T47D (cell line): ENCODE results near the gene TMEM198.

ENCODE experiments used
- DNase-seq, 2 experiments: peaks; one replicate each; pipeline versions ENCODE4 v3.0.0 to v3.0.0-alpha.2; 2011 to 2012; ENCODE audit warnings: low read depth in 1 of 2, low spot score in 1 of 2
- JUND ChIP-seq: IDR thresholded peaks from 2 replicates; pipeline ENCODE4 v1.6.1; 2012; ENCODE audit warnings: low read depth
- in situ Hi-C: cut with HindIII; loops from 2 replicates; pipeline ENCODE4 v1.10.0; 2016; ENCODE audit warnings: low sequenced_read_pairs, low pct_unique_long_range_greater_than_20kb

TMEM198 gene

DNA sequence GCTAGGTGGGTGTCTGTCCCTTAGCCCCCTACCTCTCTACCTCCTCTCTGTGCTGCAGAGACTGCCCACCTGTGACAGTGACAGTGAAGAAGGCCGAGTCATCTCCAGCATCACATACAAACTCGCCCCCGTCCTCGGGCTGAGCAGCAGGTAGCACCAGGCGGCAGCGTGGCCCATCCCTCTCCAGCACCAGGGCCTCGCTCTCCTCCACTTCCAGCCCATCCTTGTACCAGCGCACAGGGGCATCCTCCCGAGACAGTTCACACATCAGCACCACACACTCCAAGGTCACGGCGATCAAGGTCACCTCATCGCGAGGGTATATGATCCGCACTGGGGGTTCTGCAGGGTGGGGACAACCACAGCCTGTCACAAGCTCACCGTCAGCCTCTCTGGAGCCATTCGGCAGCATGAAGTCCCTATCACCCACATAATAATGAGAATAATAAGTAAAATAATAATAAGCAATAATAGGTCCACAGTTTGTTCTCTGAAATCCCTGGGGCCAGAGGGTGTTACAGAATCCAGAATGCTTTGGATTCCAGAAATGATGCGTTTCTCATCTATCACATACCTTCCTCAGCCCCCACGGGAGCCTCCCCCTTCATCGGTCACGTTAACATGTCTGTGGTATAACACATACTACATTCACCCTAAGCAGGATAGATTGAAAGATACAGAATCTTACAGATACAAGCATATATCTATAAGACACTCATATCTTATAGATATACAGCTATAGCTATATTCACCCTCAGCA is 15.5 kb downstream of the TMEM198 start:
- no peak for TF ChIP-seq JUND
- no peak for DNase-seq
- in situ Hi-C loops = no loop called here

DNA sequence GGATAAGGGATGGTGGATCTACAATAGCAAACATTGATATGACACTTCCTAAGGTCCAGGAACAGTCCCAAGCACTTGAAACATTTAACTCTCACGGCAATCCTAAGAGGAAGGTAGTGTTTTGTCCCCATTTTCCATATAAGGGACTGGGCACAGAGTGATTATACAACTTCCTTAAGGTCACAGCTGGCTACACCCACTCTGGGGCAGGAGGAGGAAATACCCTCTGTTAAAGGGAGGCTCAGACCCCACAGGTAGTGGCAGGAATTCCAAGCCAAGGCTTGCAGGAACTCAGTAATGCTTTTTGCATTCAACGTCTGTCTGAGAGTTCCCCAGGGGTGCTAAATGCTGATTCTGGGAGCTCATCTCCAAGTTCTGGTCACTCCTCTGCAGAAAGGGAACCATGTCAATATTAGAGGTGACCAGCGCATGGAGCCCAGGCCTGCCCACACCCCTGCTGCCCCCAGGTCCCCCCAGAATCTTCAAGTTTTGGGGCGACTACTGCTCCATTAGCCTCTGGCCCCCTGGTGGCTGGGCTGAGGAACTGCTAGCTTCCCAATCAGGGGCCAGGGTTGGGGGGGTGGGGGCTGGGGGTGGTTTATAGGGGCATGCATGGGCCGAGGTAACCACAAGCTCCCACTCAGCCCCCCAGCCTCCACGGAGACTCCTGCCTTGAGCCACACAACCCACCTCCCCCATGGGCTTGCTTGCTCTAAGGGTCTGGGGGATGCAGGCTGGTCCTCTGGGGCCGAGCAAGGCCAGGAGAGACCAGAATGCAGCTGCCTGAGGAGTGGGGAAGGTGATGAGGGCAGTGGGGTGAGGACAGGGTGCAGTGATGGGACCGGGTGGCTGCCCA is 16.4 kb downstream of the TMEM198 start:
- no peak for DNase-seq
- no peak for TF ChIP-seq JUND
- in situ Hi-C loops = no loop called here

DNA sequence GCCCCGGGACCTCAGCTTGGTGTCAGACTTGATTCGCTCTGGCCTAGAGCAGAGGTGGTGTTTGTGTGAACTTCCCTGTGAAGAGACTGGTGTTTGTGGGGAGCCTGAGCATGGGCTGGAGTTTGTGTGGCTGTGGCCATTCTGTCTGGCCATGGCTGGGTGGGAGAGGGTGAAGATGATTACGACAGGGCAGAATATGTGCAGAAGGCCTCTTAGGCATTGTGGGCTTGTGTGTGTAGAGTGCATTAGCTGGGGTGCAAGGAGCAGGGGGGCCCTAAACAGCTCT is 17.0 kb downstream of the TMEM198 start:
- no peak for DNase-seq
- no peak for TF ChIP-seq JUND
- in situ Hi-C loops = no loop called here

DNA sequence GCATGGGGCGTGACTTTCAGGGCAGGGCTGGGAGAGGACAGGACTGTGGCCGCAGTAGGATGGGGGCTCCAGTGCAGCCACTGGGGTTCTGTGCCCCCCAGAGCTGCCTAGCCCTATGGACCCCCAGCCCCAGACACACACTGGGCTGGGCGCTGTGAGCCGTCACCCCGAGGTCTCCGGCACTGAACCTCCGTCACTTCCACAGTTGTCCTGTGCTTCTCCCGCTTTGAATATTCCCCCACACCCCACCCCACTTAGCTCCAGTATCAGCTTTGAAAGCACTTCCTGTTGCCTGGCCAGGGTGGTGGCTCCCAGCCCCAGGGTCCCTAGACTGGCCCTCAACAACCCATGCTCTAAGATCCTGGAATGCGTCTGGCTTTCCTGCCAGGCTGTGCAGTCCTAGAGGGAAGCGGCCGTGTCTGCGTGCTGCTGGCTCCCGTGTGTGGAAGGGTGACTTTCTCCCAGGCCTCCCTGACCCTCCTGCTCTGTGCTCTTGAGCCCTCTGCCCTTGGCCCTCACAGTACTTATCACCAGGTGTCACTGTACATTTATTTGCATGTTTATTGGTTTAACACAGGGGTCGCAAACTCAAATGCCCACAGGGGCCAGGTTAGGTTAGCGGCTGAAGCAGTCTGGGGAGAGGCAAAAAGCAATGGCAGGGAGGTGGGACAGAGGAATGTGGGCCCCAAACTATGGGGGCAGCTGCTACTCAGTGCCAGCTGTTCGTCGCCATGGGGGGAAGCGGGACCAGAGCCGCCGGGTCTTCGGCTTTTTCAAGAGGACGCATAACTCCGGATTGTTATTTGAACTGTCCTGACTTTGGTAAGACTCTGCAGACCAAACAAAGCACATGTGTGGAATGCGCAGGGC is 17.6 kb downstream of the TMEM198 start:
- no peak for TF ChIP-seq JUND
- in situ Hi-C loops = no loop called here
- DNase-seq = no peak

DNA sequence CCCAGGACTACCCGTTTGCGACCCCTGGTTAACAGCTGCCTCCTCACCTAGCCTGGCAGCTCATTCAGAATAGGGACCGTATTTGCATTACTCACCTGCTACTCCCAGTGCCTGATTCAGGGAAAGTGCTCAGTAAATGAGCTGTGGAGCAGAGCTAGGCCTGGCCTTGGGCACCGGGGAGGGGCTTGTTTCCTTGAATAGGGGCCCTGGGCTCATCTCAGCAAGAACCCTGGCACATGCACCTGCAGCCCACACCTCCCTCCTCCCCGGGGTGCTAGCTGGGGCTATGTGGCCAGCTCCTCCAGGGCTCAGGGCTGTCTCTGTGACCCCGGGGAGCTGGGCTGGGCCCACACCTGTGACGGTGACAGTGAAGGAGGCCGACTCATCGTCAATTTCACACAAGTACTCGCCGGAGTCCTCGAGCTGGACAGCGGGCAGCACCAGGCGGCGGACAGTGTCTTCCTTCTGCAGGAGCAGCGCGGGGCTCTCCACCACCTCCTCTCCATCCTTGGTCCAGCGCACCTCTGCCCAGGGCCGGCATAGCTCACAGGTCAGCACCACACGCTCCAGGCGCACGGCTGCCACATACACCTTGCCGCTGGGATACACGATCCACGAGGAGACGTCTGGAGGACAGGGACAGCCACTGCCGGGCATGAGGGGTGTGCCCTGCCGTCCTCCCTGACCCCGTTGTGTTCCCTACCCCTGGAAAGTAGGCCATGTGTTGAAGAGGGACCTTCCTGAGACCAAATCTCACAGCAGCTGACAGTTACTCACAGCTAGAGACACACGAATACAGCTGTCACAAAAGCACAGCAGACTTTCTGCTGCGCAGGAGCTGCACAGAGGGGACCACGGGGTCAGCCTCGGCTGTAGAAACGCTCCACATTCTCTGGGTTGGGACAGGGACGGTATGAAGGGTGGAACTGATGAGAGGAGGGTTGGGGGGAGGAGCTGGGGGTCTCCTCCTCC is 18.5 kb downstream of the TMEM198 start:
- DNase-seq = no peak
- no peak for TF ChIP-seq JUND
- in situ Hi-C loops = no loop called here

DNA sequence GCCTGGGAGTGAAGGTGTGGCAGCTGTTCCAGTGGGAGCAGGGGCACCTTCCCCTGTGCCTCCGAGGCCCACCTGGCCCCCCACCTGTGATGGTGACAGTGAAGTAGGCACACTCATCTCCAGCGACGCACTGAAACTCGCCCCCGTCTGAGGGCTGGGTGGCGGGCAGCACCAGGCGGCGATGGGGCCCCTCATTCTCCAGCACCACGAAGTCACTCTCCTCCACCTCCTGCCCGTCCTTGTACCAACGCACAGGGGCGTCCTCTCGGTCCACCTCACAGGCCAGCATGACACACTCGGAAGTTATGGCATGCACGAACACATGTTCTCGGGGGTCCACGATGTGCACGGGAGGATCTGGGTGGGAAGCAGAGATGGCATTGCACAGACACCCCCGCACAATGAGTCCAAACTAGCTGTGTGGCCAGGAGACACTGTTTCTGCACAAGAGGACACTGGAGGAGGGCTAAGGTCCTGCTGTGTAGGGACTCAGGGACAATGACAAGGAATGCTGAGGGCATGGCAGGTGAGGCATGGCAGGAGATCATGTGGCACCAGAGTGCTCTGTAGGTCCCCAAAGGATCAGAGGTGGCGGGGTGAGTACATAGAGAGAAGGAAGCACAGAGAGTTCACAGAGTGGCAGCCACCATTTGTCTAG is 19.6 kb downstream of the TMEM198 start:
- no peak for TF ChIP-seq JUND
- in situ Hi-C loops = no loop called here
- no peak for DNase-seq

DNA sequence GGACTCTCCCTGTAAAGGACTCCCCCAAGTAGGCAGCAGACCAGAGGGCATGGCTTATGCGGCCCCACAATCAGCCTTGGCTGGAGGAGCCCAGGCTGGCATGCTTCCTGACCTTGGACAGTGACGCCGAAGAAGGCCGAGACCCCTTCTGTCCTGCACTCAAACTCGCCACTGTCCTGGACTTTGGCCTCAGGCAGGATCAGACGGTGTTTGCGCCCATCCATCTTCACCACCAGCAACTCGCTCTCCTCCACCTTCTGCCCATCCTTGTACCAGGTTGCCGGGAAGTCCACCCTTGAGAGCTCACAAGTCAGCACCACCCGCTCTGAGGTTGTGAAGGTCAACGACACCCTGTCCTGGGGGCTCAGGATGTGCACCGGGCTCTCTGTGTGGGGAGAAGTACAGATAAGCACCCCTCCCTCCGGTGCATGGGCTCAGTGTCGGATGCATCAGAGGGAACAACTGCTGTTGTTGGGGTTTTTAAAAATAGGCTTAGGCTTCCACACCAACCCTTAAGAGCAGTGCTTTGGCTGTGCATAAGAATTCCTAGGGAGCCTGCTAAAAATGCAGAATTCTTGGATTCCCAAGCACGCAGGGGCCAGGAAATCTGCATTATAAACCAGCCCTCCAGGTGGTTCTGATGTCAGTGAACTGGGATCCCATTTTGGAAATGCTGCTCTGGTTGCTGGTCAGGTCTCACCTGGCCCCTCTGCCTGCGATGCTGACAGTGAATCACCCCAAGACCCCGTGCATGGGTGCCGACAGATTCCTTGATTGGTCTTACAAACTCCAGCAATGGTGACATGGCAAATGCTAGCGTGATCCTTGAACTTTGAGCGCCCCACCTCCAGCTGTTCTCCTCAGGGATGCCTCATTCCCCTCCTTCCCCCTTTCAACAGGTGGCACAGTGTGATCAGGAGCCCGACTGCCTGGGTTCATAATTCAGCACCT is 21.6 kb downstream of the TMEM198 start:
- in situ Hi-C loops = no loop called here
- no peak for DNase-seq
- no peak for TF ChIP-seq JUND

DNA sequence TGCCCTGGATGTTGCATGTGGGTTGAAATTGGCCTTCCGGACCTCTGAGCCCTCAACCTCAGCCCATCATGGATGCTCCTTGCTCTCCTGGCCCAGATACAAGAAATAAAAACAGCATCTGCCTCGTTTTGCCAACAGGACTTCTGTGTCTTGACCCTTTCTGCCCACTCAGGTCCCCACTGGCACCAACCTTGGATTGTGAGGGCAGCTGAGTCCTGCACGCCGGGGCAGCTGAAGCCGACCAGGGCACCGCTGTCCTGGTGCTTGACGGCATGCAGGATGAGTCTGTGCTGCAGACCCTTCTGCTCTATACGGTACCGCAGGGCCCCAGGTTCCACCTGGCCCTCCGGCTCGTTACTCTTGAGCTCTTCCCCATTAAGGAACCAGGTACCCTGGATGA is 22.8 kb downstream of the TMEM198 start:
- TF ChIP-seq JUND = no peak
- DNase-seq = no peak
- in situ Hi-C loops = no loop called here

DNA sequence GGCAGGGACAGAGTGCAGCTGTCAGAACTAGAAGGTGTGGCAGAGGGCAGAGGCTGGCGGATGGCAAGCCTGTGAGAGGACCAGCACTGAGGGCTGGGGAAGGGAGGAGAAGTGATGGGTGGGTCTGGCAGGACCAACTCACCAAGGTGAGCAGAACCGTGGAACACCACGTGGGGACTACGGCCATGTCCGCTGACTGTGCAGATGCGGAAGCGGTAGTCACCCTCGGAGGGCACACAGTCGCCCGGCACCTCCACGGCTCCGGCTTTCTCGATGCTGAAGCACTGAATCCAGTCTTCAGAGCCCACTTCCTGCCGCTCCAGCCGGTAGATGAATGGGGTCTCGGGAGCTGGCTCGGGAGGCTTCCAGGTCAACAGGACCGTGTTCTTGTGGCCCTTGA is 23.3 kb downstream of the TMEM198 start:
- DNase-seq = no peak
- in situ Hi-C loops = no loop called here
- TF ChIP-seq JUND = no peak

DNA sequence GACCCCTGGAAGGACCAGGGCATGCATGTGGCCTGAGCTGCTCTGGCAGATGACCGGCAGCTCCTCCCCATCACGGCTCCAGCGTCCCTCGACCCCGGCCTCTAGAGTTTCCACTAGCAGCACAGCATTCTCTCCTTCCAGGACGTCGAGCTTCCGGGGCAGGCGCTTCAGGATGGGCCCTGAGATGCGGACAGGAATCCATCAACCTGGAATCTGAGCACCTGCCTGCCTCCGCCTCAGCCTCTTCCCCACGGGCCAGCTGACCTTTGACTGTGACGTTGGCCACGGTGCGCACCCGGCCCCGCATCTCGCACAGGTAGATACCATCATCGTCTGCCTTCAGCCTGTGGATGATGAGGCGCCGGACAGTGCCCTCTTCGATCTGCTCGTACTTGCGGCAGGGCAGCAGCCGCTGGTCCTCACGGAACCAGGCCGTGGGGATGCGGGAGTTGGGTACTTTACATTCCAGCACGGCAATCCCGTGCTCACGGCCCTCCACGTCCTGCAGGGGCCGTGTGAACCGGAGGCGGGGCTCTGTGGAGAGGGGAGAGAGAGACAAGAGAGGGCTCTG is 24.0 kb downstream of the TMEM198 start:
- in situ Hi-C loops = no loop called here
- no peak for DNase-seq
- TF ChIP-seq JUND = no peak
